Lung (tissue), 12 donors: ENCODE results near the gene MYNN. TPM values are rescaled to one million over a fixed set of nuclear protein-coding genes. Genes with fewer than 3 reads are reported as not detected.

Source experiments
- ATAC-seq: fragments of 200-7000 bp; cut with Tn5 transposase; one replicate; pipeline ENCODE4 v1.9.1; 2020; ENCODE audit warnings: moderate number of reproducible peaks; ENCODE audit not compliant: insufficient read depth, low FRiP score
- DNase-seq, 3 donors: peaks; one replicate each; pipeline ENCODE4 v3.0.0-alpha.2; 2013 to 2017
- H3K27ac ChIP-seq, 2 donors: one replicate each; pipeline ENCODE4 v1.5.1; 2013; ENCODE audit warnings: mild to moderate bottlenecking in 2 of 2, moderate library complexity in 2 of 2, control low read depth in 1 of 2, inconsistent platforms in 1 of 2, low read depth in 1 of 2, low read length in 1 of 2
- H3K27me3 ChIP-seq, 3 donors: one replicate each; pipeline ENCODE4 v1.5.1; 2013; ENCODE audit warnings: low read length in 2 of 3; ENCODE audit not compliant: control insufficient read depth in 3 of 3, insufficient read depth in 3 of 3
- H3K36me3 ChIP-seq, 4 donors: one replicate each; pipeline ENCODE4 v1.5.1; 2013; ENCODE audit warnings: low read length in 4 of 4, mild to moderate bottlenecking in 1 of 4, moderate library complexity in 1 of 4; ENCODE audit not compliant: control insufficient read depth in 4 of 4, insufficient read depth in 4 of 4
- H3K4me1 ChIP-seq, 5 donors: one replicate each; pipeline ENCODE4 v1.5.1; 2013; ENCODE audit warnings: low read length in 5 of 5, mild to moderate bottlenecking in 2 of 5, moderate library complexity in 1 of 5; ENCODE audit not compliant: control insufficient read depth in 5 of 5, insufficient read depth in 5 of 5
- H3K4me3 ChIP-seq: one replicate; pipeline ENCODE4 v1.5.1; 2013; ENCODE audit warnings: mild to moderate bottlenecking, control low read depth, moderate library complexity
- H3K9ac ChIP-seq, 2 donors: one replicate each; pipeline ENCODE4 v1.5.1; 2013; ENCODE audit warnings: low read length in 2 of 2, control low read depth in 1 of 2; ENCODE audit not compliant: insufficient read depth in 1 of 2
- H3K9me3 ChIP-seq, 4 donors: one replicate each; pipeline ENCODE4 v1.5.1; 2013; ENCODE audit warnings: low read length in 3 of 4, mild to moderate bottlenecking in 1 of 4, moderate library complexity in 1 of 4; ENCODE audit not compliant: control insufficient read depth in 4 of 4, insufficient read depth in 3 of 4
- CTCF ChIP-seq: IDR thresholded peaks from 2 replicates; pipeline ENCODE4 v1.5.1; 2012; ENCODE audit warnings: mild to moderate bottlenecking; ENCODE audit errors: control extremely low read depth, extremely low read depth
- WGBS, 2 donors: extraction: QIAGEN DNeasy Blood & Tissue Kit; methylation state at CpG; one replicate each; pipeline ENCODE4 v1.1.7; 2013; 5-methylcytosine and 5-hydroxymethylcytosine counted together
- polyA plus RNA-seq, 2 donors: library from polyadenylated mRNA; stranded (reverse); fragments of 200-250 nt; gene quantifications; one replicate each; pipeline ENCODE4 v1.2.1, GENCODE V29; 2013
- total RNA-seq, 2 donors: library from RNA; depleted of rRNA in 1 of 2; stranded (reverse); fragments of >200 nt in 1 of 2; gene quantifications; one replicate each; pipeline ENCODE4 v1.2.1, GENCODE V29; 2014 to 2021
- donor health status: control.
- donor health status: control.
- donor health status: Bipolar disorder and iron deficiency.
- donor health status: healthy.
- donor health status: DM: yes; HTN: yes; CAD: no.

The MYNN gene
- total and polyA plus RNA-seq, 4 donors: 8.1 to 32.1 (median 10.0) TPM

DNA sequence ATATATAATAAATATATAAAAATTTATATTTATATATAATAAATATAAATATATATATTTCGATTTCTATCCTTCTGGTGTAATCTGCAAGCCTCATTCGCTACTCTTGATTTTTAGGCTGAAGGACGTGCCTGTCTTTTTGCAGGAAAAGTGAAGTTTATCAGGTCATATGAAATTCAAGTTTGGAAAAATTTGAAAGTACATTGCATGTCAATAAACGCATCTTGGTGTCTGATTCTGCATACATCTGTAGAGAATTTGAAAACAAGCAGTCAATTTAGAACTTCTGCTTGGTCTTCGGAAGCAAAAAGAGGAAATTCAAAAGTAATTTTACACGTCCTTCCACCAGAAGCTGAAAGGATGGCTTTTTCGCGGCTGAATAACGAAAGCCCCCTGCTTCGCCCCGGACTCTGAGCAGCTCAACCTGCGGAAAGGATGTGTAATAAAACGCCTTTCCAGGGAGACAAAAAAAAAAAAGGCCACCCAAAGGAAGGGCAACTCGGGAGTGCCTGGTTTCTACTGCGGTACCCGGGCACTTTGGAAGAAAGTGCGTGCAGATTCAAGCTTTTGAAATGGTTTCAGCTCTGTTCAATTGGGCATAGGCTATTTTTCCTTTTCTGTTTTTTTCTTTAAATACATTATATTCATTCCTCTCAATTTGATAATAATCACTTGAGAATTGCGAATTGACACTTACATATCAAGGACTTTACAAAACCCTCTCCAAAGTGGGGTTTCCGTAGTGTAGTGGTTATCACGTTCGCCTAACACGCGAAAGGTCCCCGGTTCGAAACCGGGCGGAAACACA is 1.5 kb upstream of the MYNN start:
- Histone ChIP-seq H3K4me3 (peak overlapping the region; percentile 54), H3K27ac (peak overlapping the region; percentile 70 to 97), H3K36me3 (peaks cover 0 to 11% (median 2%) of the 10 kb centered on the region in 4 donors), H3K27me3 (no peaks in the 10 kb centered on the region), H3K4me1 (peaks cover 0 to 18% (median 6%) of the 10 kb centered on the region in 5 donors), H3K9ac (peak overlapping the region; percentile 93 to 96), H3K9me3 (no peaks in the 10 kb centered on the region)
- TF ChIP-seq CTCF: no peak
- ATAC-seq (peak; percentile 8), DNase-seq (peak; percentile 75 to 97 (median 96))
- WGBS, 2 donors: 1% methylated on average over 27 of the region's 27 CpGs

DNA sequence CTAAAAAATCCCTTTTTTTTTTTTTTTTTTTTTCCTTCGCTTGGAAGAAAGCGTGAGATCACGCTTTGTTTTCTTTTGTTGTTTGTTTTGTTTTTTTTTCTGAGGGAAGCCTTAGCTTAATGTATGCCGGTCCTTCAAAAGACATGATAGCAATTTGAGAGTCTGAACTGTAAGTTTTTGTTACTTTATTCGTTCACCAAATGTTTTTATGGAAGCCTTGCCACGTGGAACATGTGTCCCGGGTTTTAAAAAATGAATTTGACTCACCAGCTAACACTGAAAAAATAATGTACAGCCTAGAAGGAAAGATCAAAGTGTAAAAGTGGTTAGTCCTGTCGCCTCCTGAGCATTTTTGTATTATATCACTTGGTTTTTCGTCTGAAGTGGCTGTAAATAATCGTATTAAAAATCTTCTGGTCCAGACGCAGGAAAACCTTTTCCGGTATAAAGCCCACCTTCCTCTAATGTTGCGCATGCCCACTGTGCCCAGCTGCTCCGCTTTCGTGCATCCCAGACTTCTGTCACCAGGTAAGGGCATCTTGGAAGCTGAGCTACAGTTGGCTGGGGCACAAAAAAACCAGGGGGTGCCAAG is 795 bp upstream of the MYNN start:
- ATAC-seq: peak; percentile 49
- Histone ChIP-seq H3K36me3 (peaks cover 0 to 11% (median 2%) of the 10 kb centered on the region in 4 donors), H3K27me3 (no peaks in the 10 kb centered on the region), H3K4me1 (peaks cover 0 to 18% (median 6%) of the 10 kb centered on the region in 5 donors), H3K9me3 (no peaks in the 10 kb centered on the region), H3K27ac (peak overlapping the region; percentile 97 to 98), H3K9ac (peak overlapping the region; percentile 93 to 96), H3K4me3 (peak overlapping the region; percentile 90)
- WGBS, 2 donors: 0% methylated on average over 15 of the region's 15 CpGs
- TF ChIP-seq CTCF: no peak
- peak; percentile 81 to 92 (median 91) for DNase-seq

GRCh38 chr3:169774186-169774585 is 990 bp downstream of the MYNN start:
- peak in 1 of 3 donors; percentile 8 for DNase-seq
- Histone ChIP-seq H3K9ac (peak overlapping the region; percentile 93 to 96), H3K9me3 (no peaks in the 10 kb centered on the region), H3K4me3 (no peak overlapping the region), H3K36me3 (peaks cover 4 to 21% (median 12%) of the 10 kb centered on the region in 4 donors), H3K27me3 (no peaks in the 10 kb centered on the region), H3K4me1 (peaks cover 0 to 18% (median 6%) of the 10 kb centered on the region in 5 donors), H3K27ac (no peak overlapping the region)
- 50 to 70% methylated on average over 5 of the region's 5 CpGs for WGBS, 2 donors
- no peak for TF ChIP-seq CTCF
- no peak for ATAC-seq
